ENCODE results near the gene KIAA1614. TPM values are rescaled to one million over a fixed set of nuclear protein-coding genes. Genes with fewer than 3 reads are reported as not detected.

The KIAA1614 gene
- total RNA-seq, 1 experiment from 2014 or later, result 5.9 TPM

- Histone ChIP-seq H3K27ac (no peak overlapping the region), H3K4me1 (replicated peaks) (0 out of 2 replicates have a peak, but pooled peaks cover 12% of the 10 kb centered on the region), H3K27me3 (replicated peaks) (no peaks in the 10 kb centered on the region), H3K9me3 (replicated peaks) (no peaks in the 10 kb centered on the region), H3K4me3 (no peak overlapping the region), H3K36me3 (peaks cover 46% of the 10 kb centered on the region)
- no peak for DNase-seq (ENCODE audit: low read depth in 1 of 2, low spot score in 2 of 2)
These were observed 62.9 kb downstream of the KIAA1614 start for GRCh38 chr1:180975551-180975950.

GRCh38 chr1:180976191-180976590 lies 63.5 kb downstream of the KIAA1614 start:
- Histone ChIP-seq H3K27ac (no peak overlapping the region), H3K9me3 (replicated peaks) (no peaks in the 10 kb centered on the region), H3K4me1 (replicated peaks) (0 out of 2 replicates have a peak, but pooled peaks cover 12% of the 10 kb centered on the region), H3K27me3 (replicated peaks) (no peaks in the 10 kb centered on the region), H3K36me3 (peaks cover 42% of the 10 kb centered on the region), H3K4me3 (no peak overlapping the region)
- no peak for DNase-seq (ENCODE audit: low read depth in 1 of 2, low spot score in 2 of 2)

- Histone ChIP-seq H3K9me3 (replicated peaks) (no peaks in the 10 kb centered on the region), H3K27ac (no peak overlapping the region), H3K4me3 (no peak overlapping the region), H3K4me1 (replicated peaks) (0 out of 2 replicates have a peak, but pooled peaks cover 12% of the 10 kb centered on the region), H3K27me3 (replicated peaks) (no peaks in the 10 kb centered on the region), H3K36me3 (peaks cover 37% of the 10 kb centered on the region)
- DNase-seq (ENCODE audit: low read depth in 1 of 2, low spot score in 2 of 2), result no peak
These were observed 64.1 kb downstream of the KIAA1614 start for GRCh38 chr1:180976732-180977357.

GRCh38 chr1:180981596-180982387 lies 69.1 kb downstream of the KIAA1614 start:
- DNase-seq (ENCODE audit: low read depth in 1 of 2, low spot score in 2 of 2), result no peak
- no peaks in the 10 kb centered on the region for H3K27me3 ChIP-seq (replicated peaks)
- no peaks in the 10 kb centered on the region for H3K9me3 ChIP-seq (replicated peaks)
- H3K4me3 ChIP-seq, result no peak overlapping the region
- H3K4me1 ChIP-seq (replicated peaks), result no peaks in the 10 kb centered on the region
- no peak overlapping the region for H3K27ac ChIP-seq
- peaks cover 46% of the 10 kb centered on the region for H3K36me3 ChIP-seq

- no peaks in the 10 kb centered on the region for H3K27me3 ChIP-seq (replicated peaks)
- no peaks in the 10 kb centered on the region for H3K9me3 ChIP-seq (replicated peaks)
- no peaks in the 10 kb centered on the region for H3K4me1 ChIP-seq (replicated peaks)
- DNase-seq (ENCODE audit: low read depth in 1 of 2, low spot score in 2 of 2), result no peak
- H3K27ac ChIP-seq, result no peak overlapping the region
- peaks cover 46% of the 10 kb centered on the region for H3K36me3 ChIP-seq
- H3K4me3 ChIP-seq, result no peak overlapping the region
These were observed 69.7 kb downstream of the KIAA1614 start for GRCh38 chr1:180982422-180982821.

GRCh38 chr1:180988253-180988752 lies 75.6 kb downstream of the KIAA1614 start:
- H3K4me3 ChIP-seq, result no peak overlapping the region
- H3K4me1 ChIP-seq (replicated peaks), result peaks cover 28% of the 10 kb centered on the region
- no peak overlapping the region for H3K27ac ChIP-seq
- peak in 1 of 2 experiments; percentile 23 for DNase-seq (ENCODE audit: low read depth in 1 of 2, low spot score in 2 of 2)
- H3K9me3 ChIP-seq (replicated peaks), result no peaks in the 10 kb centered on the region
- H3K36me3 ChIP-seq, result peaks cover 66% of the 10 kb centered on the region
- no peaks in the 10 kb centered on the region for H3K27me3 ChIP-seq (replicated peaks)

GRCh38 chr1:180994262-180994661 lies 81.6 kb downstream of the KIAA1614 start:
- H3K4me3 ChIP-seq, result no peak overlapping the region
- H3K36me3 ChIP-seq, result peaks cover 29% of the 10 kb centered on the region
- no peak for DNase-seq (ENCODE audit: low read depth in 1 of 2, low spot score in 2 of 2)
- H3K27ac ChIP-seq, result no peak overlapping the region
- peaks cover 17% of the 10 kb centered on the region for H3K4me1 ChIP-seq (replicated peaks)
- no peaks in the 10 kb centered on the region for H3K27me3 ChIP-seq (replicated peaks)
- no peaks in the 10 kb centered on the region for H3K9me3 ChIP-seq (replicated peaks)

GRCh38 chr1:180997843-180998504 lies 85.3 kb downstream of the KIAA1614 start:
- no peak for DNase-seq (ENCODE audit: low read depth in 1 of 2, low spot score in 2 of 2)
- Histone ChIP-seq H3K27ac (no peak overlapping the region), H3K36me3 (peaks cover 31% of the 10 kb centered on the region), H3K9me3 (replicated peaks) (no peaks in the 10 kb centered on the region), H3K27me3 (replicated peaks) (no peaks in the 10 kb centered on the region), H3K4me1 (replicated peaks) (no peaks in the 10 kb centered on the region), H3K4me3 (no peak overlapping the region)

Other genes with a start within 250 kb of the KIAA1614 start
- gene STX6, start 110.0 kb downstream of the KIAA1614 start, total RNA-seq (2014; rRNA removed; shearing (Covaris generic)), result 20.9 and 25.8 TPM in 2 replicates
- gene MR1, start 121.1 kb downstream of the KIAA1614 start, total RNA-seq (2014; rRNA removed; shearing (Covaris generic)), result 17.4 and 18.6 TPM in 2 replicates
- gene IER5, start 175.8 kb downstream of the KIAA1614 start, total RNA-seq (2014; rRNA removed; shearing (Covaris generic)), result 67.6 and 76.5 TPM in 2 replicates

All from SJSA1 (cell line).